Measurements from ENCODE around the gene TXNRD2.

Gene TXNRD2

GRCh38 chr22:19872779-19873137 is 68.9 kb downstream of the TXNRD2 start:
- no peak for DNase-seq

DNA sequence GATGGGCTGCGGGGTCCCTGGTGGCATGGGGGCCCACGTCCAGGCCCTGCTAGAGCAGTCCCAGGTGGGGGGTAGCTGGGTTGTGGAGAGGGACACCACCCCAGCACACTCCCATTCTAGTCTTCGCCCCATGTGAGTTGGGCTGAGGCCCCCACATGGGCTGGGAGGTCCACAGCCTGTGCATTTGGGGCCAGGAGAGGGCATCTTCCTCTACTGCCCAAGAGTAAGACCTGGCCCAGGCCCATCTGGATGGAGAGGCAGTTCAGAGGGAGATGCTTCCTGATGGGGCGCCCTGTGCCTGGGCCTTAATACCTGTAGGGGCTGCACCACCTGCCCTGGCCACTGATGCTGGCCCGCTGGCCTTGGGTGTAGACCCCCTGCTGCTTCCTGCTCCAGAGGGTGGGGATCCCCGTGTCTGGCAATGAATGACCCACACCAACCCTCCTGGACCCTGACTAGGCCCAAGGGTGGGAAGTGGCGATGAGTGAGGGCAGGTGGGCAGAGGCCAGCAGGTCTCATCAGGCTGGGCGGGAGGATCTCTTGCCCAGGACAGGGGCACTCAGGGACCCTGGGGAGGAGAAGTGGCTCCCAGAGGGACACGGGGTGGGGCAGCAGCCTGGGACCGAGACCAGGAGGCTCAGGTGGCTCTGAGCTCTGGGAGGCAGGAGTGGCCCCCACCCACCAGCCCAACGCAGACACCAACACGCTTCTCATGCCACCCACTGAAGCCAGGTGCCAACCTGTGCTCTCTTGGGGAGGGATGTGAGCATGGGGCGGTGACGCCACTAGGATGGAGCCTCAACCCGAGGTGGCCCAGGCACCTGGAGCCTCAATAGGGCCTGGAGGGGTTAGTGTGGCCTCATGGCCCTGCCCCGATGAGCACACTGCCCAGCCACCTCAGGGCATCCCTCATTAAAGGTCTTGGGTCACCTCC is 69.5 kb downstream of the TXNRD2 start:
- no peak for DNase-seq

- no peak for DNase-seq
These were observed 70.4 kb downstream of the TXNRD2 start for GRCh38 chr22:19871023-19871844.

GRCh38 chr22:19870153-19871022 is 71.2 kb downstream of the TXNRD2 start:
- no peak for DNase-seq

- DNase-seq: no peak
These were observed 72.0 kb downstream of the TXNRD2 start for GRCh38 chr22:19869497-19870152.

DNA sequence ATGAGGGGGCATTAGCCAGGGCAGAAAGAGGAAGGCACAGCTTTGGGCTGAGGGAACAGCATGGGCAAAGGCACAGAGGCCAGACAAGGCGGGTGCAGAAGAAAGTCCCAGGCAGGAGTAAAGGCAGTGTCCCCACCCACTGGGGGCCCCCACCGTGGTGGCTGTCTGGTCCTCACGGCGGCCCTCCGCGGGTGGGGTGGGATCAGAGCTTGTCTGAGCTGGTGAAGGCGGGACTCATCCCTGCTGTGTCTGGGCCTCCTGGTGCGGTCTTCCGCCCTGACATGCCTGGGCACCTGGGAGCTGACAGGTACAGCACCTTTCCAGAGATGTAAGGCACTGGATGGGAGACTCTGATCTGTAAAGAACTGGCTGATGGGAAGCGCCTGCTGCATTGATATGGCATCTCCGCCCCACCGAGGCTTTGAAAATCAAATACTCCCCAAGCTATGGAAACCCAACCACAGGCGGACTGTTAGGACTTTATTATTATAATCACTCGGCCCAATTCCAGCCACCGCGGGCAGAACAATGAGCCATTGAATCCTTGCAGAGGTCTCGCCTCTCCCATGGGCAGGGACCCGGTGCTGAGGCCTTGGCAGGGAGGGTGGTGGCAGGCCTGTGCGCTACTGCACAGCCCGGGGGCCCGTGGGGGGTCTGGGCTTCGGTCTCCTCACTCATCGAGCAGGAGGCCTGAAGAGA is 72.7 kb downstream of the TXNRD2 start:
- DNase-seq: peak; percentile 34

- DNase-seq: no peak
These were observed 73.3 kb downstream of the TXNRD2 start for GRCh38 chr22:19868333-19868732.

- DNase-seq: no peak
These were observed 74.0 kb downstream of the TXNRD2 start for GRCh38 chr22:19867617-19868016.

GRCh38 chr22:19866665-19867009 is 75.0 kb downstream of the TXNRD2 start:
- DNase-seq: no peak

DNA sequence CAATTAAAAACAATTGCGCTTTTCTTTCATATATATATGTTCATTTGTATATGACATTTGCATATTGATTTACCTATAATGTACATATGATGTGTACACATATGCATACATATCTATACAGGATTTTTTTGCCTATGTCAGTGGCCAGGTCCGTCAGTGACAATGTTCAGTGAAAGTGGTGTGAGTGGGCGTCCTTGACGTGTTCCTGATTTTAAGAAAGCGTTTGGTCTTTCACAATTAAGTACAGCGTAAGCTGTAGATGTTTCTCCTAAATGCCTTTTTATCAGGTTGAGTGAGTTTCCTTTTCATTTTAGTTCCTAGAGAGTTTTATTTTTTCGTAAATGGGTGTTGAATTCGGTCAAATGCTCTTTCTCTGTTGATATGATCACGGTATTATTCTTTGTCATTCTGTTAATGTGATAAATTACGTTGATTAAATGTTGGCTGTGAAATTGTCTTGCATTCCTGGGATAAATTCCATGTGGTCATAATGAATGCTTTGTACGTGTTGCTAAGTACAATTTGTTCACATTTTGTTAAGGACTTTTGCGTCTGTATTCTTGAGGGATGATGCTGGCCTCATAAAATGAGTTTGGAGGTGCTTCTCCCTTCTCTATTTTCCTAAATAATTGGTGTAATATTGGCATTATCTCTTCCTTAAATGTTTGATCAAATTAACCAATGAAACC is 76.3 kb downstream of the TXNRD2 start:
- no peak for DNase-seq

GRCh38 chr22:19864538-19865106 is 77.0 kb downstream of the TXNRD2 start:
- DNase-seq: no peak

DNA sequence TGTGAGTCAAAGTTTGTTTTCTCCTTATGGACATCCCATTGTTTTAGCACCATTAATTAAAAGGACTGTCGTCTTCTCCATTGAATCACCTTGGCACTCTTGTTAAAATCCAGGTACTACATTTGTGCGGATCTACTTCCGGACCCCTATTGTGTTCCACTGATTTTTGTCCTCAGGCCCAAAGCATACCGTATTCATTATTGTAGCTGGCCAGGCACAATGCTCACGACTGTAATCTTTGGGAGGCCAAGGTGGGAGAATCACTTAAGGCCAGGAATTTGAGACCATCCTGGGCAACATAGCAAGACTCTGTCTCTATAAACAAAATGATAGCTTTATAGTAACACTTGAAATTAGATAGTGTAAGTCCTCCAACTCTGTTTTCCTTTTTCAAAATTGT is 78.0 kb downstream of the TXNRD2 start:
- no peak for DNase-seq

DNA sequence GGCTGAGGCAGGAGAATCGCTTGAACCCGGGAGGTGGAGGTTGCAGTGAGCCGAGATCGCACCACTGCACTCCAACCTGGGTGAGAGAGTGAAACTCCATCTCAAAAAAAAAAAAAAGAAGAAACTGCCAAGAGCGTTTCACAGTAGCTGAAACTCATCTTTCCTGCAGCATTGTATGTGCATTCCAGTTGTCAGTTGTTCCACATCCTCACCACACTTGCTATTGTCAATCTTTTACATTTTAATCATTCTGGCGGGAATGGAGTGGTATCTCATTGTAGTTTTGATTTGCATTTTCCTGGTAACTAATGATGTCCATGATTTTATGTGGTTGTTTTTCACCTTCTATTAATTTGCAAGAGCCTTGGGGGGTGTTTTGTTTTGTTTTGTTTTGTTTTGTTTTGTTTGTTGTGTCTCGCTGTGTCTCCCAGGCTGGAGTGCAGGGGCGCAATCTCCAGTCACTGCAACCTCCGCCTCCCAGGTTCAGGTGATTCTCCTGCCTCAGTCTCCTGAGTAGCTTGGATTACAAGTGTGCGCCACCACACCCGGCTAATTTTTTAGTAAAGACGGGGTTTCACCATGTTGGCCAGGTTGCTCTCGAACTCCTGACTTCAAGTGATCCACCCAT is 78.9 kb downstream of the TXNRD2 start:
- no peak for DNase-seq

DNA sequence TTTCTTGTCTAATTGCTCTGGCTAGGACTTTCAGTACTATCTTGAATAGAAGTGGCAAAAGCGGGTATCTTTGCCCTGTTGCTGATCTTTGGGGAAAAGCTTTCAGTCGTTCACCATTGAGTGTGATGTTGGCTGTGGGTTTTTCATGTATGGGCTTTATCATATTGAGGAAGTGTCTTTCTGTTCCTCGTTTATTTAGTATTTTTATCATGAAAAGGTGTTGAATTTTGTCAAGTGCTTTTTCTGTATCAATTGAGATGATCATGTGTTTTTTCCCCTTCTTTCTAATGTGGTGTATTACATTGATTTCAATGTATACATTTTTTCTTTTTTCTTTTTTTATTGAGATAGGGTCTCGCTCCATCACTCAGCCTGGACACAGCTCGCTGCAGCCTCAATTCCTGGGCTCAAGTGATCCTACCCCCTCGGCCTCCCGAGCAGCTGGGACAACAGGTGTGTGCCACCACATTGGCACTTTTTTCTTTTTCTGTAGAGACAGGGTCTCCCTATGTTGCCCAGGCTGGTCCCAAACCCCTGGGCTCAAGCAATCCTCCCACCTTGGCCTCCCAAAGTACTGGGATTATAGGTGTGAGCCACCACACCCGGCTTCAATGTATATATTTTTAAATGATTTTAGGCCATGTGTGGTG is 81.6 kb downstream of the TXNRD2 start:
- no peak for DNase-seq

DNA sequence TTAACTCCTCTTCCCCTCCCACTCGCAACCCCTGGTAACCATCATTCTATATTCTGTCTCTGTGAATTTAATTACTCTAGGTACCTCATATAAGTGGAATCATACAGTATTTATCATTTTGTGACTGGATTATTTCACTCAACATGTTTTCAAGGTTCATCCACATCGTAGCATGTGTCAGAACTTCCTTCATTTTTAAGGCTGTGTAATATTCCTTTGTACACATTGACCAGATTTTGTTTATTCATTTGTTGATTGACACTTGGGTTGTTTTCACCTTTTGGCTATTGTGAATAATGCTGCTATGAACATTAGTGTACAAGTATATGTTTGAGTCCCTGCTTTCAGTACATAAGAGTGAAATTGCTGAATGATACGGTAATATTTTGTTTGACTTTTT is 84.2 kb downstream of the TXNRD2 start:
- DNase-seq: no peak

DNA sequence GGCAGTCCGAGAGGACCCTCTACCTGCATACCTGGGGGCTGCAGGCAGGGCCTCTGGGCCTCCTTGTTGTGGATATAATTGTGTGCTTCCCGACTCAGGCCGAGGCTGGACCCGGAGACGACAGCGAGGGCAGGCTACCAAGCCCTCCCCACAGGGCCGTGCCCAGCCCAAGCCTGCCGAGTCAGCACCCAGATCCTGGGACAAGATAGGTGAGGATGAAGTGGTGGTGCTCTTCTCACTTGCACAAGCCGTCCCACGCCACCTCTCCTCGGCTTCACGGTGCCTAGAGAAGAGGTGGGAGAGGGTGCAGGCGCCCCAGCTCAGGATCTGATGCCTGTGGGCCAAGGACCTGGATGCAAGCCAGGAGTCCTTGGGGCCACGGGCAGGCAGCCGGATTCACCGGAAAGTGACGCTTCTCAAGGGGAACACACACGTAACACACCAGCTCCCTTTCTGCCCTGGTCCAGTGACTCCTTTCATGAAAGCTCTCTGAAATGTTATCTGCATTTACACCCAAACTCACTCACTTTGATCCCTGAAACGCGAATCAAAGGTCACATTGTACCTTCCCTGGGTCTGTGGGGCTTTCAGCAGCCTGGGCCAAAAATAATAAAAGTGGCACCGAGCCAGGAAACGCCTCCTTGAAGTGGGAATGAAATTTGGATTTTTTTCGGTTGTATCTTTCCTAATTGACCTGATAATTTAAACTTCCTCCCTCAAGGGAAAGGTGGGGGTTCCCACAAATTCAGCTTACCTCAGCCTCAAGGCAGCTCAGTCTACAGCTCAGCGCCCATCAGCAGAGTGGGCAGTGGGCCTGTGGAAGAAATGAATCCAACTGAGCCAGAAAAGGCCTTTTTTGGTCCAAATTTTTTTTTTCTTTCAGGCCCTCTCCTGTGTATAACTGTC is 85.9 kb downstream of the TXNRD2 start:
- DNase-seq: no peak

DNA sequence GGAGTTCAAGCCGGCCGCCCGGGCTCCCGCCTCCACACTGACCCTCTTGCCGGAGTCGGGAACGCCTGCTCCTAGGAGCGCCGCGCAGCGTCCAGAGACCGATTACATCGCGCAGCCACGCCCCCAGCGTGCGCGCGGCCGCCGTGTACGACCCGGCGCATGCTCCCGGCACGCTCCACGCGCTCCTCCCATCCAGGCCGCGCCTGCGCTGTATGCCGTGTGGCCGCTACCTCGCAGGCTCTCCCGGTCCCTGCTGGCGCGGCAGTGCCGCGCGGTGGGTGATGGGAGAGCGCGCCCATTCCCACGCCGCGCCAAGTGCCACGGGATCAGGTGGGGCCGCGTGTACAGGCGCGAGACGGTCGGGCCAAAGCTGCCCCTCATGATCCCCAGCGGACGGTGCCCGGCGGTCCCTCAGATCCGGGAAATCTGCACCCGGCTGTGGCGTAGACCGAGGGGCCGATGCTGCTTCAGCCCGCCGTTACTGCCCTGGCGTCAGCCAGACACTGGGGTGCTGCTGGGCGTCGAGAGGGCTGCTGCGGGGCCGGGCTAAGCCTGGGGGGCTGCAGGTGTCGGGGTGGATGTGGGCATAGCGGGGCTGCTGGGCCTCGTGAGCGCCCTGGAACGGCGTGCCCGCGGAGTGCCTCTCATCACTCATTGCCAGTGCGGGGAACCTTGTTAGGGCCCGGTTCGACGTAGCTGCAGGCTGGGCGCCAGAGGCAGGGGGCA is 86.7 kb downstream of the TXNRD2 start, which contains the start of the genes GNB1L and RTL10:
TSS of gene GNB1L (minus strand) at position 97 of the 726 bp plus-strand sequence. CDS start 33,519 bp downstream, outside the sequence.
TSS of gene RTL10 (minus strand) at position 97 of the 726 bp plus-strand sequence. CDS start 2,613 bp downstream, outside the sequence.
- peak; percentile 97 for DNase-seq
